Stimulated activated CD4-positive, alpha-beta T cell treated with anti-CD3 and anti-CD28 coated beads, TNF-alpha, amount 100 ng/mL, for 48 hours (primary cell): Measurements from ENCODE around the gene MTHFR.
A peak's percentile ranks its signal among the peaks of the same experiment; 100 is the strongest.
"Not testable (repeated sequence)": the region's sequence is repeated elsewhere in the genome, so short reads cannot be mapped to it uniquely, and the experiment has no call there.

Experiments
- DNase-seq, 3 donors: peaks; one replicate each; pipeline ENCODE4 v3.0.0-alpha.2; 2020; ENCODE audit warnings: low read depth in 3 of 3

MTHFR gene

DNA sequence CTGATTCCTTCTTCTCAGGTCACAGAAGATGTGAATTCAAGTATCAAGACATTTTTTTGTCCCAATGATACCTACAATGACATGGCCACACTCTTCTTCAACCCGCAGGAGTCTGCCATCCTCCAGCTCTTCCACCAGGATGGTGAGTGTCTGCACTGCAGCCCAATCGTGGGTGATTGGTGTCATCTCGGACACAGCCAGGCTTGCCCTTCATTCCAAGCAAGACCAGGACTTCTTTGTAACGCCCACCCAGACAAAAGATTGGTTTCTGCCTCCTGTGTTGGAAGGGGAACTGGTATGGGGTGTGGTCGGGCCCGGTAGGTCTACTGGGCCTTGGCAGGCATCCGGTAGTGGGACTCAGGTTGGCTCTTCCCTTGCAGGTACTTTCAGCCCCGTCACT, 27.7 kb upstream of the MTHFR start:
- DNase-seq: no peak

DNA sequence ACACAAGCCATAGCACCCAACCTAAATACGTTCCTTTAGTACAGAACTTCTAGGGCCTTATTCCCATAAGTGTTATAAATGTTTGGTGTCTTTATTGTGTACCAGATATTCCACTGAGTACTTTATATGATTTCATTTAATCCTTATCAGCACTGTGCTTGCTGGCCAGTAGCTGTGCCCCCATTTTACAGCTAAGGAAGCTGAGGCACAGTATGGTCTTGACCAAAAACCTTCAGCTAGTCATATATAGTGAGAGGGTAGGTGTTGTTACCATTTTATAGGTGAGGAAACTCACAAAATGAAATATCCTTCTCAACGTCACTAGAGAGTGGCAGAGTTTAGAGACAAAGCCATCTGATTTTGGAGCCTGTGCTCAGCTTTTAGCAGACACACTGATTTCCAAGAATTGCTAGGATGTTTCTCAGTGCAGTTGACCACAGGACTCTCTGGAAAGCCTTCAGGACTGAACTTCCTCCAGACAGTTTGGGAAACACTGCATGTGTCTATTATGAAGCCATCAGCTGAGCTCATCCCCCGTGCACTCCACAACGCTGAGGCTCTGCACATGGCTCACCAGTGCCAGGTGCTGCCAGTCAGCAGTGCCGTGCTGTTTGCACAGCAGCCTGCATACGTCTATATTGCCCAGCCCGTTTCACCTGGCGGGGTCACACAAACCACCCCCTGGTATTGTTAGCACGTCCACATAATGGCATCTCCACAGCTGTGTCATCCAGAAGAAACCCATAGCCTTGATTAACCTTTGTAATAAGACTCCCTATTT, 26.4 kb upstream of the MTHFR start:
- no peak for DNase-seq

DNA sequence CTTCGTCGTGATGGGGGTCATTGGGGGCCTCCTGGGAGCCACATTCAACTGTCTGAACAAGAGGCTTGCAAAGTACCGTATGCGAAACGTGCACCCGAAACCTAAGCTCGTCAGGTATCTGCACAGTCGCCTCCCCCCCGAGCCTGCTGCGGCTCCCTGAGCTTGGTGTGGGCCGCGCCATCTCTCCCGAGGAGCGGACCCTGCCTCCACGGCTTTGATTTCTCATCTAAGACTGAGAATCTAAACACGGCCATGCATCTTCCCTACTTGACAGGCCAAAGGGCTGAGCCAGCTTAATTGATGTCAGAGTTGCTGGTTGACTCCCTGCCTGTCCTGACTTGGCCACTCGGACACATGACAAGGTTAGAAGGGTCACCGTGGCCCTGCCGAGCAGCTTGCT, 22.7 kb upstream of the MTHFR start:
- no peak for DNase-seq

DNA sequence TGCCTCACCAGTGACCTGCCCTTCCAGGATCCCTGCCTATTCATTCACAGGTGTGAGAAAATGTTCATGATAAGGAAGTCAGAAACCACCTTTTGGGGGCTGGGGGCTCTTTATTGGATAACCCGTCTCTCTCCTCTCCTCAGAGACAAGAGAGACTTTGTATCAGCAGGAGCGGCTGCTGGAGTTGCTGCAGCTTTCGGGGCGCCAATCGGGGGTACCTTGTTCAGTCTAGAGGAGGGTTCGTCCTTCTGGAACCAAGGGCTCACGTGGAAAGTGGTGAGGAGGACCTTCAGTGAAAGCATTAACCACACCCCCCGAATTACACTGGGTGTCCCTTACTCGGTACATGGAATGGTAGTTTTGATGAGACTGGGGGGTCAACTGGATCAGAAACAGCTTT, 21.2 kb upstream of the MTHFR start:
- no peak for DNase-seq

DNA sequence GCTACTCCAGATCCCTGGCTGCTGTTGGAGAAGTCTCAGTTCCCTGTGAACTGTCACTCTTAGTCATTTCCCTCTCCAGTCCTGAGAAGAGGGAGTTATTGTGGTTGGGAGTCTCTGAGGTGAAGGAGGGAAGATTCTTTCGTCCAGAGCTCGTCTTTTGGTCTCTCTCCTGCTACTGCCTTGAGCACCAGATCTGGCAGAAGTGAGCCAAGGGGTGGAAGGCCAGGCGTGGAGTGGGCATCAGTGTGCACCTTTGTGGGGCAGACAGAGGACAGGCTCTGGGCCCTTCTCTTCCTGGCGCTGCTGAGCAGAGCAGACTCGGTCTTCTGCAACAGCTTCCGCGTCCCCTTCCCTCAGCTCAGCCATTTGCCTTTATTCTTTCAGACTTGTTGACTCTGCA, 19.4 kb upstream of the MTHFR start:
- DNase-seq: no peak

DNA sequence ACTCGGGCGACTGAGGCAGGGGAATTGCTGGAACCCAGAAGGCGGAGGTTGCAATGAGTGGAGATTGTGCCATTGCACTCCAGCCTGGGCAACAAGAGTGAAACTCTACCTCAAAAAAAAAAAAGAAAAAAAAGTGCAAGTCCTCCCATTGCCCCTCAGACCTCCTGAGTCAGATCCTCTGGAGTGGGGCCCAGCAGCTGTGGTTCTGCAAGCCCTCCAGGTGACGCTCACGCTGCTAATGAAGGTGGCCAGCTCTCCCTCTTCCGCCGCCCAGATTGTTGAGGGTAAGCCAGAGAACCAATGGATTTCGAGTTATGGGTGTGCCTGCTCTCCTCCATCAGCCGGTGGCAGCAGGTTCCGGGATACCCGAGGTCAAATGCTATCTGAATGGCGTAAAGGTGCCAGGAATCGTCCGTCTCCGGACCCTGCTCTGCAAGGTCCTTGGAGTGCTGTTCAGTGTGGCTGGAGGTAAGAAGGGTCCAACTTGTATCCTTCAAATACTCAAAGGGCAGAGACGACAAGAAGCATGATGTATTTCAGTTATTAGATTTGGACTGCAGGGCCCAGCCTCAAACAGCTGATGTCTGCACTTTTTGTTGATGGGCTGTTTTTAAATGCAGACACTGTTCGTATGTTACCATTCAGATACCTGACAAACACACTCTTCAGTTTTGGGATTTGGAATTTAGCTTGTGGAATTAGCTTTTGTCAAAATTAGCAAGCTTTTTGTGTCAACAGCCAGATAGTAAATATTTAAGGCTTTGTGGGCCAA, 17.8 kb upstream of the MTHFR start:
- DNase-seq: no peak

DNA sequence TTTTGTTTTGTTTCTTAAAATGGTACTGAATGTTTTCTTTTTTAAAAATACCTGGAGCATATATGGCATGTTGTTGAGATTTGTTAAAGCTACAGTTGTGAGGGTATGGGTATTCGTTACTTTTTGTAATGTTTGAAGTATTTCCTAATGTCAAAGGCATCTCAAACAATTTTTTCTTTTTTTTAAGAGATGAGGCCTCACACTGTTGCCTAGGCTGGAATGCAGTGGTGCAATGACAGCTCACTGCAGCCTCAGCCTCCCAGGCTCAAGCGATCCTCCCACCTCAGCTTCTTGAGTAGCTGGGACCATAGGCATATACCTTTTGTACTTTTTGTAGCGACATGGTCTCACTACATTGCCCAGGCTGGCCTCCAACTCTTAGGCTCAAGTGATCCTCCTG, 16.3 kb upstream of the MTHFR start:
- no peak for DNase-seq

DNA sequence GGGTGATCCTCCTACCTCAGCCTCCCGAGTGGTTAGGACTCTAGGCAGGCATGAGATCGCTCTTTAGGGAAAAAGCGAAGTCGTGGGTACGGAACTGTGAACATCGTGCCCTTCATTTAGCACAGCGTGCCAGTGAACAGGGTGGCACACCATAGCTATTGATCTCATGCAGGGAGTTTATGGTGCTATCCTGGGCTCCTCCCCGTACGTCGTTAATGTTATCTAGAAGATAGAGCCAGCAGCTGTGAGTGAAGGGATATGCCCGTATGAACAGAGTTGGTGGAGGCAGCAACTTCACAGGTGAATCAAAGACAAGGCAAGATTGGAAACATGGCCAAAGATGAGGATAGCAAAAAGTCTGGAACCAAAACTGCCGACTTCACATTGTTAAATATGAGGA, 11.4 kb upstream of the MTHFR start:
- no peak for DNase-seq

DNA sequence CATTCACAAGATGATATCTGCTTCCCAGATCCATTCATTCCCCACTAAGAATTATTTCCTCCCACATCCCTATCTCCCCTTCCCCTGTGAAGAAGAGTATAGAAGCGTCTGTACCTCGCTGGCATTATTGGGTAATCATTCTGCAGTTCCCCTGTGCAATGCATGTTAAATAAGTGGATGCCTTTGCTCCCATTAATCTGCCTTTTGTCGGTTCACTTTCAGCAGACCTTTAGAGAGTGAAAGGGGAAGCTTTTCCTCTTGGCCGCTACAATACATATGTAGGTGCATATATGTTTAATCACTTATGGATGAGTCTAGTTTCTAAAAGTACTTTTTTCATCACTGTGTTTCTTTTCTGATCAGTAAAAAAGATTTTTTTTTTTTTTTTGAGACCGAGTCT, 7.3 kb upstream of the MTHFR start:
- DNase-seq: no peak

DNA sequence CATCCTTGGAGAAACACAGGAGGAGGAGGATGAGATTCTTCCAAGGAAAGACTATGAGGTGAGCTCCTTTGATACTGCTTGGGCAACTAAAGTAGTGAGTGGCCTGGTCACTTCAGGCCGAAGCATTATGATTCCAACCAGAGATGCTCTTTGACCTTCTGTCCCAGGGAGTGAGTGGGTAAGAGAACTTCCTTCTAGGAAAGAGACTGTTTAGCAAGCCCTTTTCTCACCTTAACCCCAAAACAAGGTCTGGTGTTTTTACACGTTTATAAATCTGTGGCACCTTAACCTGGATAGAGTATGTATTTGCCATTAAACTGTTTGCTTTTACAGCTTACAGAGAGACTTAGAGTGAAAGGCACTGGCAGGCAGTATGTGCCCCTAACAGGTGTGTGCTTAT, 1.4 kb upstream of the MTHFR start:
- DNase-seq: no peak

DNA sequence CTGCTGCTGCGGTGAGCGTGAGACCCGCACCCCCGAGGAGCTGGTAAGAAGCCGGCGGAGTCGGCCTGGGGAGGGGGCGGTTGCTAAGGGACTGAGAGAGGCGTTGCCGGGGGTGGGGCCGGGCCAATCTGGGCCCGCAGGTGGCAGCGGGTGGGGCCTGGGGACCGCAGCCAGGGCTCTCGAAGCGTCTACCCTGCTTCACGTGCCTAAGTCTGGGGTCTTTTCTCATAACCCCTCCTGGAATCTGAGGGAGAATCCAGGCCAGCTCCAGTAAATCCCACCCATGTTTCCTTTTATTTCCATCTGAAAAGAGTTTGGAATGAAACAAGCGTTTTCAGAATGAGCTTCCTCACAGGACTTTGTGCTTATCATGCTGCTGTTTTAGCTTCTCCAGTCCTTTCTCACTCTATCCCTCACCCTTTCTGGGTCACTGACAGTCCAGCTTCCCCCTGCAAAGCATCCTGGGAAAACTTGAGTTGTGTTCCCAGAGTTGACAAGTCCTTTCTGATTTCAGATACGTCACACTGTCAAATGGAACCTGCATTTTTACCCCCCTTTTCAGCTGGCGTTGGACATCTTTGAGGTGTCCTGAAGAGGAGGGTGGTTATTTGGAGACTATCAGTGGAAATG, 658 bp upstream of the MTHFR start:
- no peak for DNase-seq

DNA sequence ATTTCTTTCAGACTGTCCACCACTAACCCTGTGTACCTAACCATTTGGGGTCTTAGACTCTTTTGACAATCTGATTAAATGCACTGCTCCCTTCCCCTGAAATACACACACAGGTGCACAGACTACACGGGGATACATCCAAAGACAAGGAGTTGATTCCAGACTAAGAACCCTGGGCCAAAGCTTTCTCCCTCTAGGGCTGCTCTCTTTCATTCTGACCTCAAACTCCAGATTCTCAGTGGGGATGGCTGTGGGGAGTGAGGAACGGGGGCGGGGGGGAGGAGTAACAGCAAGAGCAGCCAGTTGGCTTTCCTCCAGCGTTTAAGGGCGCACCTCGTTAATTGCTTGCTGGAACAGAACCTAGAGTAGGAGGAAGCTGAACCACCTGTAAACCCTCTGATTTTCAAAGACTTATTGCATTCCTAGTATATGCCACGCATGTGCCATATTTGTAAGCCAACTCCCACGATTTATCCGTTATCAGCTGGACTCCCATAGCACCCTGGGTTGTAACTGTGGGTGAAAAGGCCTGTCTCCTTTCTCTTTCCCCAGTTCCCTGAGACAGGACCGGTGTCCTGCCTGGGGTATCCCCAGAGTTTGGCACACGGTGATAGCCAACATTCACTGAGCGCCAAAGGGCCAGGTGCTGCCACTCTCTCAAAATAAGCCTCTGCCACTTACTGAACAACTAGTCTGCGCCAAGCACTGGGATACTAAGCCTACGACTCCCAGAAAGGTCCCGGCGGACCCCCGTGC, 920 bp downstream of the MTHFR start:
- DNase-seq: peak in 1 of 3 donors; percentile 3

DNA sequence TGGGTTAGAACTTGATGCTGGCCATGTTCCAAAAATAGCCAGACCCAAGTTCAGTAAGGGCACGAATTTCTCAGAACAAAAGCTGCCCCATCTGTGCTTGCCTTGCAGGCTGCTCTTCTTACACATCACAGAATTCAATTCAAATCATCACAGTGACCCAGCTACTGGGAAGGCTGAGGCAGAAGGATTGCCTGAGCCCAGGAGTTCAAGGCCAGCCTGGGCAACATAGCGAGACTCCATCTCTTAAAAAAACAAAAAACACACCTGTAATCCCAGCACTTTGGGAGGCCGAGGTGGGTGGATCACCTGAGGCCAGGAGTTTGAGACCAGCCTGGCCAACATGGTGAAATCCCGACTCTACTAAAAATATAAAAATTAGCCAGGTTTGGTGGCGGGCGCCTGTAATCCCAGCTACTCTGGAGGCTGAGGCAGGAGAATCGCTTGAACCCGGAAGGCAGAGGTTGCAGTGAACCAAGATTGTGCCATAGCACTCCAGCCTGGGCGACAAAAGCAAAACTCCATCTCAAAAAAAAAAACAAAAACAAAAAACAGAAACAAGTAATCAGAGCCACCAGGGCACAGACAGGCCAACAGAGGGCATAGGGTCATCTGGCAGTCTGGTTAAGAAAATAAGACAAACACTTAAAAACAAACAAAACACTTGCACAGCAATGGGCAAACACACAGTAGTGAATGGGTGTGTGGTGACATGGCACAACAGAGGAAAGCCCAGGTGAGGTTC, 1.7 kb downstream of the MTHFR start:
- not testable (repeated sequence) for DNase-seq

DNA sequence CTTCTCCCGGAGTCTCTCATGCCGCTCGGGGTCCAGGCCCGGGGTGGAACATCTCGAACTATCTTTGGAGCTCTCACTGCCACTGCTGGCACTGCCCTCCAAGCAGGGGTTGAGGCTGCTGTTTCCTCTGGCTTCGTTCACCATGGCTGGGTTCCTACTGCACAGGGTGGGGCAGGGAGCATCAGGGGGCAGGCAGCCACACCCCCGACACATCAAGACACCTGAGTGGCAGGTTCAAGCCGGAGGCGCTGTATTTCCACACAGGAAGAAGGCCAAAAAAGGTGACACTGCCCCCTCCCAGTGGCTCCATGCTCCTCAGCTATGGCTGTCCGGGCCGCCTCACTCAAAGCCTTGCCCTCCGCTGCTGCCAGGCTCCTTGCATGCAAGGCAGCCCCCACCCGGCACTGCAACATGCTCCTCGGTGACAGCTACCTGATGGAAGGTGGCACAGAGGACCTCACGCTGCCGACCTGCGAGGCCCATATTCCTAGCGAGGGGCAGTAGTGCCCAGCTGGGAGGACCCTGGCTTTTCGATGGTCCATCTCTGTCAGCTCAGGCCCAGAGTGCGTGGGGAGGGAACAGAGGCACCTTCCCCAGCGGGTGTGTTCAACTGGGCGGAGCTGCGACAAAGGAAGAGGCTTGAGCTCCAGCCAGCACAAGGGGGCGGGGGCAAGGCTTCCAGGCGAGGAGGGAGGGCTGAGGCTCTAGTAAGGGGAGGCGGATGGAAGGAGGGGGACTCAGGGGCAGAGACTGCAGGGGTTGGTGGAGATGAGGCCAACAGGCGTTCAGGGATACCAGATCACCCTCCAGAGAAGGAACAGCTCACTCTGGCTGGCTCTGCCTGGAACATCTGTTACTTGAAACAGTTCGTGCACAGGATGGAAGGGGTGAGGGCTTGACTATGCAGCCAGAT, 2.5 kb downstream of the MTHFR start:
- peak; percentile 18 to 69 (median 33) for DNase-seq

DNA sequence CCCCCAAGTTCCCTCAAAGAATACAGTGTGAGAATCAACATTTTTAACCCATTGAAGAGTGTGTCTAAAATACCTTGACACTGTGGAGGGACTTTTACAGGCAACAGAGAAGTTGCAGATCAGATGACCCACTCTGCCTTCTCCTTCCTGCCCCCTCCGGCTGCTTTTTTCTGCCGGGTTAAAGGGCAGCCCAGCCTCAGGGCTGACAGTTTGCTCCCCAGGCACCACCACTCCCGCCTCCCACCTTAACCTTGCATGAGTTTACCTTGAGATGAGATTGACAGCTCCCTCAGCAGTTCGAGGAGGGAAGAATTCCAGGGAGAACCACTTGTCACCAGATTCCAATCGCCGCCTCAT, 3.2 kb downstream of the MTHFR start:
- DNase-seq: no peak

DNA sequence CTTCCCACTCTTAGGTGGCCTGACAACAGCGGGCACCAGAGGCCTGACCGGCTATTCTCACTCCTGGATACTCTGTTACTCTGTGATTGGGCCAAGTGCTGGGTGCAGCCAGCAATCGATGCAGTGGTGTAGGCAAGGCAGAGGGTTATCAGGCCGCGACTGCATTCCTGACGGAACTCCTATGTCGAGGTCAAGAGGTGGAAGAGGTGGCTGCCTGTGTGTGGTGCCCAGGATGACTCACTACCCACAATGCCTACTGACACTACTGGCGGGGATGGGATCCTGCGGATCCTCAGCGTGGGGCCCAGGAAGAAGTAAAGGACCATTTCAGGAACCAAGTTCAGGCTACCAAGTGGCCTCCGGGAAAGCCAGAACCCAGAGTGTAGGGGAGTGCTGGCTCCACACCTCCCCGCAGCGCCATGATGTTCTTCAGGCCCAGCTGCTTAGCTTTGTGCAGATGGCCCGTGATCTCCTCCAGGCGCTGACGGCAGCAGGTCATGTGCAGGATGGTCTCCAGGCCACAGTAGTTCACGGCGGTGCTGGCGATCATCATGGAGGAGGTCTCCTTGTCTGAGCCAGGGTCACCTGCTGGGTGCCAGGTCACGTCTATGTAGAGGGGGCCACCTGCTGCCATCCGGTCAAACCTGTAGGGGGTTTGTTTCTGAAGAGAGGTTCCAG, 4.9 kb downstream of the MTHFR start:
- no peak for DNase-seq

DNA sequence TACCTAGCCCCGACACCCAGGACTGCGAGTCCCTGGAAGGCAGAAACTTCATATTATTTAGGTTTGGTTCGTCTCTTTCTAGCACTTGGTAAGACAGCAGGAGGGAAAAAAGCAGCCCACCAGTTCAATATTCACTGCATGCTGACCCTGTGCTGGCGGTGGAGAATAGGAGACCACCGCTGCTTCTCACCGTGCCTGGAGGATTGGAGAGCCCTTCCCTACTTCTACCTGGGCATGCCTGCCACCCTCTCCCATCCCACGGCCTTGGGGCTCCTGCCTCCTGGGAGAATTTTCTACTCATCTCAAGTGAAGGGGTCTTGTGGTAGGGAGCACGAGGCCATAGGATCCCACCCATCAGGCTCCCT, 5.4 kb downstream of the MTHFR start:
- DNase-seq: no peak

DNA sequence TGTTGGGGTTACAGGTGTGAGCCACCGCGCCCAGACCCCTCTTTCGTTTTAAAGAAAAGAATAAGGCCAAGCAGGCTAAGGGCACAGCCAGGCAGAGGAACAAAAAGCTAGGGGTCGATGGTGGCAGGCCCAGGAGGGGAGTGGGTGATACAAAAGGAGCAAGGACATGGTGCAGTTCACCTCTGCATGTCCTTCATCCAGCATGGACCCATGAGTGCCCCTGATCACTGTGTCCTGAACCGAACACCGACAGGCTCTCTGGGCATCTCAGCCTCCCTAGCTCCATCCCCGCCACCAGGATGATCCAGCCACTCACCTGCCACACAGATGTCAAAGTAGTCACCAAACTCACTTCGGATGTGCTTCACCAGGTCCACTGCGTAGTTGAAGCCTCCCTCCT, 5.9 kb downstream of the MTHFR start:
- no peak for DNase-seq

DNA sequence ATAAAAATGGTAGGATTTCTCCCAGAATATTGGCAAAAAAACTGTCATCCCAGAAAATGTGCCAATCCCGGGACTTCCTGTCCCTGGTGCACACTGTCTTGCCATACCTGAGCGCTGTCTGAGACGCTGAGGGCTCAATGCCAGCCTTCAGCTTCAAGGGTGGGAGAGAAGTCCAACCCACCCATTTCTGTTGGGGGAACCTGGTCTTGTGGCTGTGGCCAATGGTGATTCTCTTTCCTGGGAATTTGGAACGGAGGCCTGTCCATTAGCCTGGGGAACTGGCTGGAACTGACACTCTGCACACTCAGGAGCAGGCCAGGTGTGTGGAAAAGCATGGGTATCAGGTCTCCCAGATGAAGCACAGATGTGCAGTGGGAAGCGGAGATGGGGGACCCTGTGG, 6.7 kb downstream of the MTHFR start:
- DNase-seq: no peak
